HG02885 (cell line): Measurements from ENCODE around the gene LAIR1.
"Not testable (repeated sequence)": the region's sequence is repeated elsewhere in the genome, so short reads cannot be mapped to it uniquely, and the experiment has no call there.

Experiments
- ATAC-seq: cut with Tn5 transposase; IDR thresholded peaks from one replicate; pipeline ENCODE4 v1.9.1; 2021; ENCODE audit warnings: mild to moderate bottlenecking; ENCODE audit not compliant: unreplicated experiment, poor library complexity

LAIR1 gene

DNA sequence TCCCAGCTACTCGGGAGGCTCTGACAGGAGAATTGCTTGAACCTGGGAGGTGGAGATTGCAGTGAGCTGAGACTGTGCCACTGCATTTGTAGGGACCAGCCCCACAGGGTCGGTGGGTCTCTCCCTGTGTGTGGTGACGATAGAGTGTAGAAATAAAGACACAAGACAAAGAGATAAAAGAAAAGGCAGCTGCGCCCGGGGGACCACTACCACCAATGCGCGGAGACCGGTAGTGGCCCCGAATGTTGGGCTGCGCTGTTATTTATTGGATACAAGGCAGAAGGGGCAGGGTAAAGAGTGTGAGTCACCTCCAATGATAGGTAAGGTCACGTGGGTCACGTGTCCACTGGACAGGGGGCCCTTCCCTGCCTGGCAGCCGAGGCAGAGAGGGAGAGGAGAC lies 42.4 kb downstream of the LAIR1 start:
- not testable (repeated sequence) for ATAC-seq

GRCh38 chr19:54319892-54320670 lies 44.6 kb downstream of the LAIR1 start:
- ATAC-seq = no peak

- no peak for ATAC-seq
These were observed 45.7 kb downstream of the LAIR1 start for GRCh38 chr19:54319049-54319448.

- no peak for ATAC-seq
These were observed 46.8 kb downstream of the LAIR1 start for GRCh38 chr19:54317965-54318240.

GRCh38 chr19:54317108-54317964 lies 47.4 kb downstream of the LAIR1 start:
- ATAC-seq = no peak

DNA sequence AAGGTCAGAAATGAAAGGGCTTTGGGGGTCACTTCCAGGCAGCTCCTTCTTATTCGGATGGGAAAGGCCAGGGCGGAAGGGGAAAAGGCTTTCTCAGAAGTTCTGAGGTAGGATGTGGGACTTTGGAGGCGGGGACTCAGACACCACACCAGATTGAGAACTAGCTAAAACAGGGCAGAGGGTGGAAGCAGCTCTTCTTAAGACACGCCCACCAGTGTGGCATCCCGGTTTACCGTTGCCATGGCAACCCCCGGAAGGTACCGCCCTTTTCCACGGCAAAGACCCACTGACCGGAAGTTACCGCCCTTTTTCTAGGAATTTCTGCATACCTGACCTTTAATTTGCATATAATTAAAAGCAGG lies 48.0 kb downstream of the LAIR1 start:
- ATAC-seq = no peak

DNA sequence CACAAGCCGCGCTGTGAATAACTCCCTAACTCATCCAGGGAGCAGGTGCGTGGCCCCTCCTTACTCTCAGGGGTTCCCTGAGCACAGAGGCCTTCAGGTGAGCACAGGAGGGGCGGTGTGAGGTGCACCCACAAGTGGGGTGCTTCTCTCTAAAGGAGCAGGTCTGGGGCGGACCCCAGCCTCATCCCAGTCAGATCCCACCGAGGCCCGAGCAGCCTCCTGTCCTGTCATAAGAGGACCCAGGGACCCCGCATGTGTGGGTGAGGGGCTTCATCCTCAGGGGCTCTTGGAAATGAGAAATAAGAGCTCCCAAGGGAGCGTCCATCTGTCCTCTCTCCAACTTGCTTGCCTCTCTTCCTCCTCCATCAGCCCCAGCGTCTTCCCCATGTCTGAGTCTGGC lies 48.8 kb downstream of the LAIR1 start:
- no peak for ATAC-seq

GRCh38 chr19:54312436-54313377 lies 52.0 kb downstream of the LAIR1 start, which contains the start of gene LILRA5:
Gene LILRA5 (minus strand): TSS chr19:54313166. CDS start chr19:54313019, 147 bp downstream.
- no peak for ATAC-seq

- ATAC-seq = no peak
These were observed 52.7 kb downstream of the LAIR1 start for GRCh38 chr19:54312011-54312410.

DNA sequence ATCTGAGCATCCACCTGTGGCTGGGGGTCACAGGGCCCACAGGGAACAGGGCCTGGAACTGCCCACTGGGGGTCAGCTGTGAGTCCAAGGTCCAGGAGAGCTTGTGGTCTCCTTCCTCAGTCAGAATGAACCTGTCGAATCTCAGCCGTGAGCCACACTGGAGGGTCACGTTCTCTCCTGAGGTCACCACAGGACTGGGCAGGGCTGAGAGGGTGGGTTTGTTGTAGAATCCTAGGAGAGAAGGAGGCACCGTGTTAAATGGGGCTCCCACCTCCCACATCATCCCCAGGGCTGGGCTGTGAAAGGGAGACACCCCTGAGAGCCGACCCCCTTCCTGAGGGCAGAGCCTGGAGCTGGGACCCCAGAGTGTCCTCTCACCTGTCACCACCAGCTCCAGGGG lies 53.2 kb downstream of the LAIR1 start:
- no peak for ATAC-seq

GRCh38 chr19:54310543-54310942 lies 54.2 kb downstream of the LAIR1 start:
- ATAC-seq = no peak

DNA sequence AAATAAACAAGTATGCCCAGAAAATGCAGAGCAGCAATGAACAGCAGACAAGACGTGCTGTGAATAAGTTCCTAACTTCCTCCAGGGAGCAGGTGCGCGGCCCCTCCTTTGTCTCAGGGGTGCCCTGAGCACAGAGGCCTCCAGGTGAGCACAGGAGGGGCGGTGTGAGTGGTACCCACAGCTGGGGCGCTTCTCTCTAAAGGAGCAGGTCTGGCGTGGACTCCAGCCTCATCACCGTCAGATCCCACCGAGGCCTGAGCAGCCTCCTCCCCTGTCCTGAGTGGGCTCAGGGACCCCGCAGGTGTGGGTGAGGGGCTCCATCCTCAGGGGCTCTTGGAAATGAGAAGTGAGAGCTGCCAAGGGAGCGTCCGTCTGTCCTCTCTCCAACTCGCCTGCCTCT lies 54.9 kb downstream of the LAIR1 start:
- ATAC-seq = no peak

DNA sequence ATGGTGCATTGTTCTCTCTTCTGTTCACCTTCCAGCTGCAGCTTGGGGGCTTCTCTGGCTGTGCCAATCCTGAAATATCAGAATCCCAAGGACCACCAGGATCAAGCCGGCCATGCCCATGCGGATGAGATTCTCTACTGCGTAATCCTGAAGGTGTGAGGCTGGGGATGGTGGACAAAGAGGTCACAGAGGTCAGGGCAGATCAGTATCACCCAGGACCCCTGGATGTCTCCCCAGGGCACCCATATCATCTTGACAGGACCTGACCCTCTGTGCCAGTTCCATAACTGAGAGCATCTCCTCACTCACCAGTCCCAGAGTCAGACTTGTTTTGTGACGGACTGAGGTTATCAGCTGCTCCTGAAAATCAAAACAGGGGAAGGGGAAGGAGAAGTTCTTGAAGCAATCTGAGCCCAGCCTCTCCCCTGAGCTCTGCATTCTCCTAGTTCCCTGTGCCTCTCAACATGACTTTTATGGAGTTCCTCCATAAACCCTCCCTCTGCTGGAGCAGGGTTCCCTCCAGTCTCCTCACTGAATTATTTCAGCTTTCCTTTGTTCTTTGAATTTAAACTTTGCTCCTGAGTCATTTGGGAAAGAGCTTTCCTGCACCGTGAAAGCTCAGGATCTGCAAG lies 57.2 kb downstream of the LAIR1 start:
- ATAC-seq = no peak

DNA sequence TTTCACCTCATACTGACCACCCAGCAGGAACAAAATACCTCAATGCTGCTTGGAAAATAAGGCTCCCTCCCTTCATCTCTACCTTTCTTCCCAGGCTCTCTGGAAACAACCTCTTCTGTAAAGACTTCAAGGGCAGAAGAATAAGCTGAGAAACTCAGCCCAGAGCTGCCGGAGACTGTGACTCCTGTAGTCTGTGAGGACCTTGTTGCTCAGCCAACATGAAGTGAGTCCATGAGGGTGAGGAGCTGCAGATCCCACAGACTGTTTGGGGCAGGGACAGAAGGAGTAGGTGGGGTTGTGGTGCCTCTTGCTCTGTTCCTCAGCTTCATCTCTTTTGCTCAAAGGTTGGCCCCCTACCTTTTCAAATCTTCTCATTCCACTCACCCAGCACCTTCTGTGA lies 59.6 kb downstream of the LAIR1 start:
- no peak for ATAC-seq

- no peak for ATAC-seq
These were observed 62.5 kb downstream of the LAIR1 start for GRCh38 chr19:54302257-54302656.
